Vagina (tissue), 2 donors: ENCODE measurements around the gene TUBB4A. TPM values are rescaled to one million over a fixed set of nuclear protein-coding genes. Genes with fewer than 3 reads are reported as not detected.
A peak's percentile ranks its signal among the peaks of the same experiment; 100 is the strongest.
"Not testable (repeated sequence)": the region's sequence is repeated elsewhere in the genome, so short reads cannot be mapped to it uniquely, and the experiment has no call there.

ENCODE experiments used
- DNase-seq, 2 donors: peaks; one replicate each; pipeline ENCODE4 v3.0.0-alpha.2; 2017; ENCODE audit errors: extremely low spot score in 2 of 2
- H3K27ac ChIP-seq: fragments of 200-600 bp; sonication (generic); one replicate; pipeline ENCODE4 v1.5.1; 2019
- H3K27me3 ChIP-seq: fragments of 200-600 bp; sonication (generic); one replicate; pipeline ENCODE4 v1.5.1; 2019
- H3K36me3 ChIP-seq, 2 donors: fragments of 200-600 bp; sonication (generic); one replicate each; pipeline ENCODE4 v1.5.1; 2017 to 2019
- H3K4me1 ChIP-seq: fragments of 200-600 bp; sonication (generic); one replicate; pipeline ENCODE4 v1.5.1; 2019
- H3K4me3 ChIP-seq, 2 donors: fragments of 200-600 bp; sonication (generic); 1 replicate in 1 of 2; 2 replicates in 1 of 2; pipeline ENCODE4 v1.5.1; 2016 to 2019
- H3K9me3 ChIP-seq: fragments of 200-600 bp; sonication (generic); one replicate; pipeline ENCODE4 v1.5.1; 2019
- CTCF ChIP-seq, 3 experiments: fragments of 450-650 bp in 2 of 3; fragments of 200-600 bp in 1 of 3; sonication (generic) in 1 of 3; IDR thresholded peaks; one replicate each; pipeline ENCODE4 v1.5.1; 2017 to 2019; ENCODE audit warnings: antibody characterized with exemption in 3 of 3, mild to moderate bottlenecking in 2 of 3, moderate library complexity in 2 of 3
- POLR2A ChIP-seq, 2 donors: fragments of 450-650 bp; IDR thresholded peaks; one replicate each; pipeline ENCODE4 v1.6.1; 2017; ENCODE audit warnings: antibody characterized with exemption in 2 of 2, mild to moderate bottlenecking in 2 of 2, moderate library complexity in 2 of 2
- POLR2AphosphoS5 ChIP-seq, 2 donors: sonication (generic); formaldehyde crosslinking; IDR thresholded peaks; one replicate each; pipeline ENCODE4 v1.9.0; 2017; ENCODE audit warnings: antibody characterized with exemption in 2 of 2, mild to moderate bottlenecking in 2 of 2, low read depth in 1 of 2; ENCODE audit not compliant: insufficient read depth in 1 of 2
- intact Hi-C: fragments of 100-400 bp; cut with DNase I; formaldehyde crosslinking; loops from one replicate; pipeline ENCODE4 v1.15.1; 2023
- total RNA-seq: library from RNA; depleted of rRNA; stranded (reverse); fragments of >200 nt; gene quantifications from one replicate; pipeline ENCODE4 v1.2.3, GENCODE V29; 2016

TUBB4A gene
- 5.6 TPM for total RNA-seq

- H3K4me1 ChIP-seq: peaks cover 11% of the 10 kb centered on the region
- H3K27me3 ChIP-seq: no peaks in the 10 kb centered on the region
- TF ChIP-seq POLR2AphosphoS5 (IDR thresholded peaks at IDR 0.05; ENCODE audit: insufficient read depth in 1 of 2, low read depth in 1 of 2): no peak
- DNase-seq: no peak
- no peaks in the 10 kb centered on the region for H3K9me3 ChIP-seq
- H3K36me3 ChIP-seq: no peaks in the 10 kb centered on the region
- H3K27ac ChIP-seq: no peak within 1 kb of the TSS
- intact Hi-C loops: no loop called here
- H3K4me3 ChIP-seq: peak within 1 kb of the TSS; percentile 30 to 37
Observed at GRCh38 chr19:6501740-6502648, at the start of gene TUBB4A. Gene TUBB4A (minus strand): TSS chr19:6502309. CDS start chr19:6502212, 97 bp downstream.

GRCh38 chr19:6551091-6551490 is 49.0 kb upstream of the TUBB4A start:
- H3K27ac ChIP-seq: no peak overlapping the region
- intact Hi-C loops: no loop called here
- H3K4me1 ChIP-seq: peaks cover 7% of the 10 kb centered on the region
- no peak for TF ChIP-seq POLR2AphosphoS5 (IDR thresholded peaks at IDR 0.05; ENCODE audit: insufficient read depth in 1 of 2, low read depth in 1 of 2)
- no peak for TF ChIP-seq POLR2A (IDR thresholded peaks at IDR 0.05)
- TF ChIP-seq CTCF (IDR thresholded peaks at IDR 0.05): no peak
- H3K36me3 ChIP-seq: no peaks in the 10 kb centered on the region
- H3K27me3 ChIP-seq: no peaks in the 10 kb centered on the region
- no peak overlapping the region for H3K4me3 ChIP-seq
- H3K9me3 ChIP-seq: no peaks in the 10 kb centered on the region
- DNase-seq: no peak

GRCh38 chr19:6550679-6551078 is 48.6 kb upstream of the TUBB4A start:
- H3K27me3 ChIP-seq, H3K36me3 ChIP-seq, H3K9me3 ChIP-seq, intact Hi-C loops, H3K27ac ChIP-seq, H3K4me3 ChIP-seq, H3K4me1 ChIP-seq, DNase-seq: not testable (repeated sequence)

- no peak for TF ChIP-seq CTCF (IDR thresholded peaks at IDR 0.05)
- no peak for TF ChIP-seq POLR2AphosphoS5 (IDR thresholded peaks at IDR 0.05; ENCODE audit: insufficient read depth in 1 of 2, low read depth in 1 of 2)
- no peak for TF ChIP-seq POLR2A (IDR thresholded peaks at IDR 0.05)
- H3K4me3 ChIP-seq: no peak overlapping the region
- DNase-seq: no peak
- no peaks in the 10 kb centered on the region for H3K27me3 ChIP-seq
- H3K36me3 ChIP-seq: no peaks in the 10 kb centered on the region
- no peaks in the 10 kb centered on the region for H3K4me1 ChIP-seq
- intact Hi-C loops: no loop called here
- no peak overlapping the region for H3K27ac ChIP-seq
- no peaks in the 10 kb centered on the region for H3K9me3 ChIP-seq
Observed at GRCh38 chr19:6543866-6544347, 41.8 kb upstream of the TUBB4A start.

GRCh38 chr19:6540918-6541689 is 39.0 kb upstream of the TUBB4A start:
- H3K27ac ChIP-seq: no peak overlapping the region
- no peaks in the 10 kb centered on the region for H3K9me3 ChIP-seq
- intact Hi-C loops: no loop called here
- no peak overlapping the region for H3K4me3 ChIP-seq
- H3K27me3 ChIP-seq: no peaks in the 10 kb centered on the region
- no peak for DNase-seq
- TF ChIP-seq POLR2AphosphoS5 (IDR thresholded peaks at IDR 0.05; ENCODE audit: insufficient read depth in 1 of 2, low read depth in 1 of 2) (no peak), POLR2A (IDR thresholded peaks at IDR 0.05) (no peak), CTCF (IDR thresholded peaks at IDR 0.05) (no peak)
- H3K36me3 ChIP-seq: no peaks in the 10 kb centered on the region
- H3K4me1 ChIP-seq: no peaks in the 10 kb centered on the region
